22Rv1 (cell line): Measurements from ENCODE around the gene ASCL2.

Experiments
- CTCF ChIP-seq: fragments of 450-650 bp; IDR thresholded peaks from 2 replicates; pipeline ENCODE4 v1.5.1; 2017; ENCODE audit warnings: mild to moderate bottlenecking
- ZFX ChIP-seq: fragments of 450-650 bp; IDR thresholded peaks from 2 replicates; pipeline ENCODE4 v1.6.1; 2017; ENCODE audit warnings: antibody characterized with exemption, borderline replicate concordance

GRCh38 chr11:2229713-2230297, 40.6 kb downstream of the ASCL2 start:
- TF ChIP-seq CTCF (no peak), ZFX (no peak)
